GM12878 (cell line): ENCODE data around the gene HIVEP2. TPM values are rescaled to one million over a fixed set of nuclear protein-coding genes. Genes with fewer than 3 reads are reported as not detected.

Experiments used
- ATF7 ChIP-seq: fragments of 450-650 bp; IDR thresholded peaks from 2 replicates; pipeline ENCODE4 v1.6.1; 2016; ENCODE audit warnings: low read depth, mild to moderate bottlenecking
- BCLAF1 ChIP-seq: fragments of 450-650 bp; IDR thresholded peaks from 2 replicates; pipeline ENCODE4 v1.6.1; 2017; ENCODE audit warnings: antibody characterized with exemption, mild to moderate bottlenecking, moderate library complexity
- BMI1 ChIP-seq: fragments of 450-650 bp; IDR thresholded peaks from 2 replicates; pipeline ENCODE4 v1.6.1; 2016; ENCODE audit warnings: mild to moderate bottlenecking, moderate library complexity, borderline replicate concordance
- CBX5 ChIP-seq: sonication (generic); IDR thresholded peaks from 2 replicates; pipeline ENCODE4 v1.6.1; 2016; ENCODE audit warnings: low read depth, moderate library complexity, mild to moderate bottlenecking, inconsistent platforms
- CEBPB ChIP-seq, 2 experiments: fragments of 150-350 bp in 1 of 2; IDR thresholded peaks; 2 replicates each; pipeline ENCODE4 v1.6.1; 2012 to 2014; ENCODE audit warnings: low read depth in 2 of 2, low read length in 2 of 2, borderline replicate concordance in 1 of 2, inconsistent platforms in 1 of 2
- HDGF ChIP-seq: fragments of 450-650 bp; IDR thresholded peaks from 2 replicates; pipeline ENCODE4 v1.6.1; 2016; ENCODE audit warnings: antibody characterized with exemption
- IKZF2 ChIP-seq, 2 experiments: fragments of 450-650 bp; IDR thresholded peaks; 2 replicates each; pipeline ENCODE4 v1.6.1; 2017; ENCODE audit warnings: mild to moderate bottlenecking in 2 of 2, moderate library complexity in 2 of 2
- MTA3 ChIP-seq: IDR thresholded peaks from 2 replicates; pipeline ENCODE4 v1.6.1; 2012; ENCODE audit warnings: low read length, inconsistent platforms, borderline replicate concordance
- NFXL1 ChIP-seq: fragments of 450-650 bp; IDR thresholded peaks from 2 replicates; pipeline ENCODE4 v1.6.1; 2017; ENCODE audit warnings: antibody characterized with exemption, mild to moderate bottlenecking, borderline replicate concordance
- PAX8 ChIP-seq: fragments of 450-650 bp; IDR thresholded peaks from 2 replicates; pipeline ENCODE4 v1.6.1; 2017; ENCODE audit warnings: mild to moderate bottlenecking, moderate library complexity
- RB1 ChIP-seq: fragments of 450-650 bp; formaldehyde crosslinking; IDR thresholded peaks from 2 replicates; pipeline ENCODE4 v1.6.1; 2017; ENCODE audit warnings: mild to moderate bottlenecking, borderline replicate concordance
- SRF ChIP-seq, 2 experiments: IDR thresholded peaks; 2 replicates each; pipeline ENCODE4 v1.6.1; 2011; ENCODE audit warnings: low read depth in 2 of 2, low read length in 2 of 2, mild to moderate bottlenecking in 1 of 2, moderate library complexity in 1 of 2
- TAF1 ChIP-seq: IDR thresholded peaks from 2 replicates; pipeline ENCODE4 v1.6.1; 2011; ENCODE audit warnings: mild to moderate bottlenecking, low read depth, low read length, borderline replicate concordance
- TCF3 ChIP-seq: IDR thresholded peaks from 2 replicates; pipeline ENCODE4 v1.6.1; 2012; ENCODE audit warnings: low read depth, mild to moderate bottlenecking, low read length, borderline replicate concordance; ENCODE audit not compliant: insufficient read depth
- ZNF622 ChIP-seq: fragments of 450-650 bp; IDR thresholded peaks from 2 replicates; pipeline ENCODE4 v1.6.1; 2017; ENCODE audit warnings: mild to moderate bottlenecking, inconsistent platforms
- polyA plus RNA-seq, 11 experiments: library from polyadenylated mRNA; depleted of rRNA in 4 of 11; unstranded in 6 of 11; stranded (reverse) in 5 of 11; fragments of >200 nt; fragmentation: Nextera tagmentation in 4 of 11; fragmentation: Illumina TruSeq in 1 of 11; extraction: Ambion mirVana in 4 of 11; extraction: Trizol in 1 of 11; gene quantifications; 1 replicate in 1 of 11; 2 replicates in 10 of 11; pipeline versions ENCODE4 v1.2.1 to v1.2.3, GENCODE V29; 2011 to 2016; ENCODE audit warnings: inconsistent platforms in 2 of 11, missing spikeins in 2 of 11, low read depth in 1 of 11
- total RNA-seq, 4 experiments: library from RNA; depleted of rRNA in 3 of 4; stranded (reverse); fragments of >200 nt in 3 of 4; fragmentation: Illumina TruSeq in 1 of 4; extraction: Trizol in 1 of 4; gene quantifications; 2 replicates each; pipeline versions ENCODE4 v1.2.1 to v1.2.3, GENCODE V29; 2013 to 2021
- TF ChIP-seq, protein P1 (sequence below): IDR thresholded peaks from 2 replicates; pipeline ENCODE4 v1.6.1; 2012; ENCODE audit warnings: improper control_type of control experiment, low read depth, low read length; ENCODE audit not compliant: insufficient replicate concordance
- TF ChIP-seq, protein P2 (sequence below): fragments of 450-650 bp; conservative IDR thresholded peaks from 2 replicates; pipeline ENCODE4 v1.6.1; 2017; ENCODE audit warnings: mild to moderate bottlenecking, moderate library complexity
- TF ChIP-seq, protein P3 (sequence below): IDR thresholded peaks from 2 replicates; pipeline ENCODE4 v1.6.1; 2012; ENCODE audit warnings: low read length, inconsistent platforms

HIVEP2 gene
- total and polyA plus RNA-seq, 10 of the 15 experiments (the other 5 are each of a cell fraction or from before 2014, with no cell fraction given), result 1.2 to 15.7 (median 10.2) TPM

DNA sequence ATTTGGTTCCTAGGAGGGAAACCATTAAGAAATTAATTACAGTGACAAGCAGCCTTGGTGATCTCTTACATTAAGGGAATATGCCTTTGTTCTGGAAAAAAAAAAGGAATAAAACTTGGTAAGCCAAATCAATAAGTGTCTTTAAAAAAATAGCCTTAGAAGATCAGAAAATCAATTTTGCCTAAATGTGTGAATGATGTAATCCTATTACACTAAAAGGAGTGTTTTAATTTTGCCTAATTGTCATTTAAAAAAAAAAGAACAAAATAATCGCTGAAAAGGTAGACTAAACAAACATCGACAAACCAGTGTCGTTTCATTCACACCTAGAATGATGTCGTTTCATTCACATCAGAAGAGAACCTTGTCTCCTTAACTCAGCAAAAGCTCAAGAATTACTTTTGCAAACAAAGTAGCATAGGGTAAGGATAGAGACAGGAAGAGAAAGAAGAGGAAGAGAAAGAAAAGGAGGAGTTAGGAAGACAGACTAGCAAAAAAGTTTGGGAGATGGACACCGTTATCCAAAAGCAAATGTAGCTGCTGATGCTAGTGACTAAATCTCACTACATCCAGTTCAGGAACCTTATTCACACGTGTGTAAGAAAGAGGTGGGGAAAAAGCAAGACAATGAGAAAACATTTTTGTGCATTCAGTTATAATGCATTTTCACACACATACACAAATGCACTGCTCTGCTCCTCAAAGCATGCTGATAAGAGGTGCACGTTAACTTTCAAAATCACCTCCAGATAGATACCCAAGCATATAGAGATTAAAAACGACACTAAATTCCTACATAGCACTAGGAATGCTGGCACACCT, 60.6 kb downstream of the HIVEP2 start (continued):
- TF ChIP-seq HDGF (peak; percentile 33), BMI1 (no peak), TCF3 (no peak), TAF1 (no peak), IKZF2 (IDR thresholded peaks at IDR 0.05) (peak in 1 of 2 experiments; percentile 6; a peak in 2 of 4 replicates), MTA3 (no peak), SRF (IDR thresholded peaks at IDR 0.05; ENCODE audit: low read depth in 2 of 2, low read length in 2 of 2) (no peak), CBX5 (no peak), NFXL1 (no peak), ATF7 (peak; percentile 63), PAX8 (no peak), RB1 (no peak), CEBPB (IDR thresholded peaks at IDR 0.05; ENCODE audit: borderline replicate concordance in 1 of 2, low read depth in 2 of 2, low read length in 2 of 2) (no peak), ZNF622 (no peak), BCLAF1 (no peak)
- TF ChIP-seq, protein P1, sequence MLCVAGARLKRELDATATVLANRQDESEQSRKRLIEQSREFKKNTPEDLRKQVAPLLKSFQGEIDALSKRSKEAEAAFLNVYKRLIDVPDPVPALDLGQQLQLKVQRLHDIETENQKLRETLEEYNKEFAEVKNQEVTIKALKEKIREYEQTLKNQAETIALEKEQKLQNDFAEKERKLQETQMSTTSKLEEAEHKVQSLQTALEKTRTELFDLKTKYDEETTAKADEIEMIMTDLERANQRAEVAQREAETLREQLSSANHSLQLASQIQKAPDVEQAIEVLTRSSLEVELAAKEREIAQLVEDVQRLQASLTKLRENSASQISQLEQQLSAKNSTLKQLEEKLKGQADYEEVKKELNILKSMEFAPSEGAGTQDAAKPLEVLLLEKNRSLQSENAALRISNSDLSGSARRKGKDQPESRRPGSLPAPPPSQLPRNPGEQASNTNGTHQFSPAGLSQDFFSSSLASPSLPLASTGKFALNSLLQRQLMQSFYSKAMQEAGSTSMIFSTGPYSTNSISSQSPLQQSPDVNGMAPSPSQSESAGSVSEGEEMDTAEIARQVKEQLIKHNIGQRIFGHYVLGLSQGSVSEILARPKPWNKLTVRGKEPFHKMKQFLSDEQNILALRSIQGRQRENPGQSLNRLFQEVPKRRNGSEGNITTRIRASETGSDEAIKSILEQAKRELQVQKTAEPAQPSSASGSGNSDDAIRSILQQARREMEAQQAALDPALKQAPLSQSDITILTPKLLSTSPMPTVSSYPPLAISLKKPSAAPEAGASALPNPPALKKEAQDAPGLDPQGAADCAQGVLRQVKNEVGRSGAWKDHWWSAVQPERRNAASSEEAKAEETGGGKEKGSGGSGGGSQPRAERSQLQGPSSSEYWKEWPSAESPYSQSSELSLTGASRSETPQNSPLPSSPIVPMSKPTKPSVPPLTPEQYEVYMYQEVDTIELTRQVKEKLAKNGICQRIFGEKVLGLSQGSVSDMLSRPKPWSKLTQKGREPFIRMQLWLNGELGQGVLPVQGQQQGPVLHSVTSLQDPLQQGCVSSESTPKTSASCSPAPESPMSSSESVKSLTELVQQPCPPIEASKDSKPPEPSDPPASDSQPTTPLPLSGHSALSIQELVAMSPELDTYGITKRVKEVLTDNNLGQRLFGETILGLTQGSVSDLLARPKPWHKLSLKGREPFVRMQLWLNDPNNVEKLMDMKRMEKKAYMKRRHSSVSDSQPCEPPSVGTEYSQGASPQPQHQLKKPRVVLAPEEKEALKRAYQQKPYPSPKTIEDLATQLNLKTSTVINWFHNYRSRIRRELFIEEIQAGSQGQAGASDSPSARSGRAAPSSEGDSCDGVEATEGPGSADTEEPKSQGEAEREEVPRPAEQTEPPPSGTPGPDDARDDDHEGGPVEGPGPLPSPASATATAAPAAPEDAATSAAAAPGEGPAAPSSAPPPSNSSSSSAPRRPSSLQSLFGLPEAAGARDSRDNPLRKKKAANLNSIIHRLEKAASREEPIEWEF, result no peak
- TF ChIP-seq, protein P2, sequence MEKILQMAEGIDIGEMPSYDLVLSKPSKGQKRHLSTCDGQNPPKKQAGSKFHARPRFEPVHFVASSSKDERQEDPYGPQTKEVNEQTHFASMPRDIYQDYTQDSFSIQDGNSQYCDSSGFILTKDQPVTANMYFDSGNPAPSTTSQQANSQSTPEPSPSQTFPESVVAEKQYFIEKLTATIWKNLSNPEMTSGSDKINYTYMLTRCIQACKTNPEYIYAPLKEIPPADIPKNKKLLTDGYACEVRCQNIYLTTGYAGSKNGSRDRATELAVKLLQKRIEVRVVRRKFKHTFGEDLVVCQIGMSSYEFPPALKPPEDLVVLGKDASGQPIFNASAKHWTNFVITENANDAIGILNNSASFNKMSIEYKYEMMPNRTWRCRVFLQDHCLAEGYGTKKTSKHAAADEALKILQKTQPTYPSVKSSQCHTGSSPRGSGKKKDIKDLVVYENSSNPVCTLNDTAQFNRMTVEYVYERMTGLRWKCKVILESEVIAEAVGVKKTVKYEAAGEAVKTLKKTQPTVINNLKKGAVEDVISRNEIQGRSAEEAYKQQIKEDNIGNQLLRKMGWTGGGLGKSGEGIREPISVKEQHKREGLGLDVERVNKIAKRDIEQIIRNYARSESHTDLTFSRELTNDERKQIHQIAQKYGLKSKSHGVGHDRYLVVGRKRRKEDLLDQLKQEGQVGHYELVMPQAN, result no peak
- TF ChIP-seq, protein P3, sequence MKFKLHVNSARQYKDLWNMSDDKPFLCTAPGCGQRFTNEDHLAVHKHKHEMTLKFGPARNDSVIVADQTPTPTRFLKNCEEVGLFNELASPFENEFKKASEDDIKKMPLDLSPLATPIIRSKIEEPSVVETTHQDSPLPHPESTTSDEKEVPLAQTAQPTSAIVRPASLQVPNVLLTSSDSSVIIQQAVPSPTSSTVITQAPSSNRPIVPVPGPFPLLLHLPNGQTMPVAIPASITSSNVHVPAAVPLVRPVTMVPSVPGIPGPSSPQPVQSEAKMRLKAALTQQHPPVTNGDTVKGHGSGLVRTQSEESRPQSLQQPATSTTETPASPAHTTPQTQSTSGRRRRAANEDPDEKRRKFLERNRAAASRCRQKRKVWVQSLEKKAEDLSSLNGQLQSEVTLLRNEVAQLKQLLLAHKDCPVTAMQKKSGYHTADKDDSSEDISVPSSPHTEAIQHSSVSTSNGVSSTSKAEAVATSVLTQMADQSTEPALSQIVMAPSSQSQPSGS, result no peak
